NCI-H226 (cell line): ENCODE data around the gene FAM222A.
A peak's percentile ranks its signal among the peaks of the same experiment; 100 is the strongest.

ENCODE experiments used
- DNase-seq: peaks from one replicate; pipeline ENCODE4 v3.0.0-alpha.2; 2015

Gene FAM222A

GRCh38 chr12:109762071-109762672, 48.5 kb downstream of the FAM222A start:
- DNase-seq, result no peak

- DNase-seq, result no peak
Observed at GRCh38 chr12:109762673-109763191, 49.1 kb downstream of the FAM222A start.

GRCh38 chr12:109763201-109763841, 49.7 kb downstream of the FAM222A start:
- peak; percentile 20 for DNase-seq

- DNase-seq, result no peak
Observed at GRCh38 chr12:109764123-109764522, 50.5 kb downstream of the FAM222A start.

- DNase-seq, result no peak
Observed at GRCh38 chr12:109764776-109765445, 51.3 kb downstream of the FAM222A start.

GRCh38 chr12:109765446-109765810, 51.8 kb downstream of the FAM222A start:
- no peak for DNase-seq

- DNase-seq, result no peak
Observed at GRCh38 chr12:109766251-109766778, 52.7 kb downstream of the FAM222A start.

- no peak for DNase-seq
Observed at GRCh38 chr12:109767456-109767855, 53.8 kb downstream of the FAM222A start.

- no peak for DNase-seq
Observed at GRCh38 chr12:109767991-109768900, 54.6 kb downstream of the FAM222A start.

- no peak for DNase-seq
Observed at GRCh38 chr12:109768901-109769670, 55.5 kb downstream of the FAM222A start.

- no peak for DNase-seq
Observed at GRCh38 chr12:109770104-109770860, 56.7 kb downstream of the FAM222A start.

- no peak for DNase-seq
Observed at GRCh38 chr12:109770861-109771670, 57.4 kb downstream of the FAM222A start.

- DNase-seq, result no peak
Observed at GRCh38 chr12:109771746-109772621, 58.4 kb downstream of the FAM222A start.

- DNase-seq, result no peak
Observed at GRCh38 chr12:109772622-109773321, 59.1 kb downstream of the FAM222A start.

- no peak for DNase-seq
Observed at GRCh38 chr12:109773384-109774011, 59.9 kb downstream of the FAM222A start.

GRCh38 chr12:109775172-109775881, 61.7 kb downstream of the FAM222A start:
- peak; percentile 35 for DNase-seq

- no peak for DNase-seq
Observed at GRCh38 chr12:109776624-109777023, 63.0 kb downstream of the FAM222A start.
